A549 (cell line): Measurements from ENCODE around the gene NT5DC2. TPM values are rescaled to one million over a fixed set of nuclear protein-coding genes. Genes with fewer than 3 reads are reported as not detected.

ENCODE experiments used
- ATAC-seq, 2 experiments: fragments of 200-7000 bp in 1 of 2; fragments of >200 bp in 1 of 2; cut with Nextera tagmentation in 1 of 2; cut with Tn5 transposase in 1 of 2; 3 replicates each; pipeline versions ENCODE4 v1.8.0 to v1.9.1; 2018 to 2020; ENCODE audit warnings: mild to moderate bottlenecking in 1 of 2, moderate library complexity in 1 of 2
- CTCF ChIA-PET: fragments of 300-600 bp; sonication (Branson Sonifier 250); formaldehyde crosslinking; extraction: SDS; loops from one replicate; lab custom pipeline; 2021; ENCODE audit warnings: antibody characterized with exemption, inconsistent platforms; lab: Yijun Ruan, JAX
- POLR2A ChIA-PET: fragments of 350-600 bp; formaldehyde crosslinking; extraction: SDS; loops from one replicate; lab custom pipeline; 2021; ENCODE audit warnings: antibody characterized with exemption, inconsistent platforms; lab: Yijun Ruan, JAX
- DNase-seq, 2 experiments: peaks; one replicate each; pipeline versions ENCODE4 v3.0.0 to v3.0.0-alpha.2; 2011 to 2016; ENCODE audit warnings: low read depth in 1 of 2, low spot score in 1 of 2
- FAIRE-seq: peaks from 2 replicates; lab custom pipeline; 2011; peaks lifted over from hg19 to GRCh38; lab: Jason Lieb, UNC
- H3K27ac ChIP-seq, 2 experiments: fragments of >200 bp; sonication (Bioruptor Twin); formaldehyde crosslinking; 3 replicates each; pipeline ENCODE4 v1.5.1; 2016 to 2017
- H3K4me1 ChIP-seq: fragments of >200 bp; sonication (Bioruptor Twin); formaldehyde crosslinking; 3 replicates; pipeline ENCODE4 v1.6.1; 2016
- H3K4me2 ChIP-seq: fragments of >200 bp; sonication (Bioruptor Twin); formaldehyde crosslinking; 3 replicates; pipeline ENCODE4 v1.6.1; 2016
- H3K4me3 ChIP-seq: fragments of >200 bp; sonication (Bioruptor Twin); formaldehyde crosslinking; 3 replicates; pipeline ENCODE4 v1.5.1; 2016
- H3K9me3 ChIP-seq: fragments of >200 bp; sonication (Bioruptor Twin); formaldehyde crosslinking; 3 replicates; pipeline ENCODE4 v1.6.1; 2016
- CHD4 ChIP-seq: fragments of 200-600 bp; sonication (generic); IDR thresholded peaks from 2 replicates; pipeline ENCODE4 v1.6.1; 2016; ENCODE audit warnings: antibody characterized with exemption, mild to moderate bottlenecking, borderline replicate concordance
- FOSB ChIP-seq: fragments of 250-450 bp; sonication (Bioruptor Pico); IDR thresholded peaks from 2 replicates; pipeline ENCODE4 v1.5.0; 2020; ENCODE audit warnings: mild to moderate bottlenecking, moderate library complexity
- FOXS1 ChIP-seq: fragments of 250-450 bp; sonication (Bioruptor Pico); IDR thresholded peaks from 2 replicates; pipeline ENCODE4 v1.5.0; 2020; ENCODE audit warnings: mild to moderate bottlenecking, moderate library complexity
- HEYL ChIP-seq: fragments of 250-450 bp; sonication (Bioruptor Pico); IDR thresholded peaks from 2 replicates; pipeline ENCODE4 v1.8.0; 2021; ENCODE audit warnings: mild to moderate bottlenecking, moderate library complexity
- KDM1A ChIP-seq: fragments of 200-600 bp; sonication (generic); IDR thresholded peaks from 2 replicates; pipeline ENCODE4 v1.6.1; 2016; ENCODE audit warnings: low read depth, mild to moderate bottlenecking
- KDM5A ChIP-seq: fragments of 200-600 bp; sonication (generic); IDR thresholded peaks from 2 replicates; pipeline ENCODE4 v1.6.1; 2016; ENCODE audit warnings: antibody characterized with exemption, mild to moderate bottlenecking
- MAZ ChIP-seq: fragments of 150-350 bp; IDR thresholded peaks from 2 replicates; pipeline ENCODE4 v1.6.1; 2014; ENCODE audit warnings: antibody characterized with exemption, low read depth, low read length, borderline replicate concordance
- MYC ChIP-seq: IDR thresholded peaks from 2 replicates; pipeline ENCODE4 v1.6.1; 2012; ENCODE audit warnings: mild to moderate bottlenecking, inconsistent platforms, low read length, improper control_type of control experiment, borderline replicate concordance
- NR3C1 ChIP-seq: fragments of >200 bp; sonication (Bioruptor Twin); formaldehyde crosslinking; IDR thresholded peaks from 3 replicates; pipeline ENCODE4 v1.6.1; 2017
- PHF8 ChIP-seq: fragments of 200-600 bp; sonication (generic); IDR thresholded peaks from 2 replicates; pipeline ENCODE4 v1.6.1; 2016; ENCODE audit warnings: low read depth, mild to moderate bottlenecking, antibody characterized with exemption, moderate library complexity, borderline replicate concordance
- RARB ChIP-seq: fragments of 250-450 bp; sonication (Bioruptor Pico); IDR thresholded peaks from 2 replicates; pipeline ENCODE4 v1.8.0; 2021; ENCODE audit warnings: mild to moderate bottlenecking, moderate library complexity
- RCOR1 ChIP-seq: fragments of 150-350 bp; IDR thresholded peaks from 2 replicates; pipeline ENCODE4 v1.6.1; 2014; ENCODE audit warnings: antibody characterized with exemption, low read length, low read depth
- TFCP2L1 ChIP-seq: fragments of 250-450 bp; sonication (Bioruptor Pico); IDR thresholded peaks from 2 replicates; pipeline ENCODE4 v1.5.0; 2021; ENCODE audit warnings: mild to moderate bottlenecking
- ZFP36 ChIP-seq: fragments of 450-650 bp; IDR thresholded peaks from 2 replicates; pipeline ENCODE4 v1.6.1; 2014; ENCODE audit warnings: borderline replicate concordance; ENCODE audit not compliant: partially characterized antibody
- ZNF302 ChIP-seq: fragments of 250-450 bp; sonication (Bioruptor Pico); IDR thresholded peaks from 2 replicates; pipeline ENCODE4 v1.9.0; 2021; ENCODE audit warnings: inconsistent platforms, mild to moderate bottlenecking, moderate library complexity
- ZSCAN20 ChIP-seq: fragments of 250-450 bp; sonication (Bioruptor Pico); IDR thresholded peaks from 2 replicates; pipeline ENCODE4 v1.8.0; 2022; ENCODE audit warnings: mild to moderate bottlenecking, moderate library complexity
- WGBS: methylation state at CpG from one replicate; pipeline ENCODE4 v1.1.6; 2017; ENCODE audit errors: missing lambda C conversion rate; 5-methylcytosine and 5-hydroxymethylcytosine counted together
- polyA plus RNA-seq, 4 experiments: library from polyadenylated mRNA; depleted of rRNA in 3 of 4; stranded (reverse); fragments of >200 nt; fragmentation: RNase III in 1 of 4; extraction: RNeasy Plus Mini Kit Qiagen cat#74134 plus additional on column Dnase treatment in 1 of 4; gene quantifications; 2 replicates in 3 of 4; 3 replicates in 1 of 4; pipeline ENCODE4 v1.2.3, GENCODE V29; 2011 to 2017
- TF ChIP-seq, protein P1 (sequence below): fragments of >200 bp; sonication (Bioruptor Twin); formaldehyde crosslinking; IDR thresholded peaks from 2 replicates; pipeline ENCODE4 v1.6.1; 2016
- TF ChIP-seq, protein P2 (sequence below): fragments of 250-450 bp; sonication (Bioruptor Pico); IDR thresholded peaks from 2 replicates; pipeline ENCODE4 v1.5.0; 2021; ENCODE audit warnings: mild to moderate bottlenecking, moderate library complexity, borderline replicate concordance
- TF ChIP-seq, protein P3 (sequence below): IDR thresholded peaks from 2 replicates; pipeline ENCODE4 v1.6.1; 2012; ENCODE audit warnings: low read depth, borderline replicate concordance
- TF ChIP-seq, protein P4 (sequence below): fragments of 250-450 bp; sonication (Bioruptor Pico); IDR thresholded peaks from 2 replicates; pipeline ENCODE4 v1.5.0; 2020; ENCODE audit warnings: low read depth, mild to moderate bottlenecking, moderate library complexity
- TF ChIP-seq, protein P5 (sequence below): fragments of 200-600 bp; sonication (generic); IDR thresholded peaks from 2 replicates; pipeline ENCODE4 v1.6.1; 2016; ENCODE audit warnings: antibody characterized with exemption, mild to moderate bottlenecking, moderate library complexity

Gene NT5DC2
- polyA plus RNA-seq, 2 of the 4 experiments (the other 2 are of a cell fraction): 23.2 to 81.1 TPM

DNA sequence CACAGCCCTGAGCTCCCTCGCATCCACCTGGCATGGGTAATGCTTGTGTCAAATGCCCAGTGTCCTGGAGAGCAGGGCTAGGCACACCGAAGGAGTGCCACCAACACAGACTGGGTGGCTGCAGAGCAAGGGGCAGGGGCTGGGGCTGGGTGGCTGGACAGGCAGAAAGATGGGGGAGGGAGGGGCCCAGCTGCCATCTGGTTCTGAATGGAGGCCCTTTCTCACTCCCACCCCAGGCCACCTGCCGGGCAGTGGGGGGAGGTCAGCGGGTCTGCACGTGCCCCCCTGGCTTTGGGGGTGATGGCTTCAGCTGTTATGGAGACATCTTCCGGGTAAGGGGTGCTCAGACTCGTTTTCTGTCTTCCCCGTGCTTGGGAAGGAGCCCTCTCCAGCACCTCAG lies 21.6 kb downstream of the NT5DC2 start:
- peaks cover 8% of the 10 kb centered on the region; the same call in 2 of the 3 replicates for H3K4me1 ChIP-seq
- no peaks in the 10 kb centered on the region for H3K9me3 ChIP-seq
- DNase-seq: no peak
- ChIA-PET CTCF (interaction anchor here (2.5 kb wide), 1 partner anchor 40 kb away, joined by 8 read pairs; no protein-coding TSS in a partner anchor), POLR2A (no interaction called here)
- TF ChIP-seq ZFP36: no peak
- no peak for TF ChIP-seq FOSB (CRISPR knock-in tag)
- TF ChIP-seq MAZ: no peak
- TF ChIP-seq, protein P1, sequence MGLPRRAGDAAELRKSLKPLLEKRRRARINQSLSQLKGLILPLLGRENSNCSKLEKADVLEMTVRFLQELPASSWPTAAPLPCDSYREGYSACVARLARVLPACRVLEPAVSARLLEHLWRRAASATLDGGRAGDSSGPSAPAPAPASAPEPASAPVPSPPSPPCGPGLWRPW: no peak
- no peak for TF ChIP-seq NR3C1
- TF ChIP-seq FOXS1 (CRISPR knock-in tag): no peak
- no peak for TF ChIP-seq CHD4
- no peak overlapping the region for H3K27ac ChIP-seq
- FAIRE-seq: no peak
- no peak overlapping the region for H3K4me3 ChIP-seq
- ATAC-seq: no peak
- WGBS: 20% methylated on average over 3 of the region's 8 CpGs
- no peak overlapping the region for H3K4me2 ChIP-seq

DNA sequence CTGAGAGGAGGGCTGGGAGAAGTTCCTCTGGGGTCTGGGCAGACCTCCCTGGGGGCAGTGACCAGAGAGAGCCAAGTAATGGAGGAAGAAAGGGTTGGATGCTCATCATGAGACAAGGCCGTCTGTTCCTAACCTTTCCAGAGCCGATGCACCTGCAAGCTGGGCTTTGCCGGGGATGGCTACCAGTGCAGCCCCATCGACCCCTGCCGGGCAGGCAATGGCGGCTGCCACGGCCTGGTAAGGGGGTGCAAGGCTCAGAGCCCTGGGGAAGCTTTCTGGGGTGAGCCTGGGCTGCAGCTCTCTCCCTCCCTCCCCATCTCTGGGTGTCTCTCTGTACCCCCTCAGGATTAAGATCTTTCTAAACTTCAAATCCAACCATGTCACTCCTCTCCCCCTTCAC lies 22.1 kb downstream of the NT5DC2 start:
- DNase-seq: no peak
- ATAC-seq: no peak
- POLR2A ChIA-PET: no interaction called here
- Histone ChIP-seq H3K4me2 (no peak overlapping the region), H3K4me1 (peaks cover 13% of the 10 kb centered on the region; the same call in 2 of the 3 replicates), H3K4me3 (no peak overlapping the region), H3K9me3 (no peaks in the 10 kb centered on the region), H3K27ac (no peak overlapping the region)
- CTCF ChIA-PET: interaction anchor here (1.2 to 2.5 kb wide), 2 partner anchors 29 to 40 kb away, joined by 3 to 8 read pairs; no protein-coding TSS in a partner anchor
- TF ChIP-seq RARB (CRISPR knock-in tag): no peak
- TF ChIP-seq, protein P2, sequence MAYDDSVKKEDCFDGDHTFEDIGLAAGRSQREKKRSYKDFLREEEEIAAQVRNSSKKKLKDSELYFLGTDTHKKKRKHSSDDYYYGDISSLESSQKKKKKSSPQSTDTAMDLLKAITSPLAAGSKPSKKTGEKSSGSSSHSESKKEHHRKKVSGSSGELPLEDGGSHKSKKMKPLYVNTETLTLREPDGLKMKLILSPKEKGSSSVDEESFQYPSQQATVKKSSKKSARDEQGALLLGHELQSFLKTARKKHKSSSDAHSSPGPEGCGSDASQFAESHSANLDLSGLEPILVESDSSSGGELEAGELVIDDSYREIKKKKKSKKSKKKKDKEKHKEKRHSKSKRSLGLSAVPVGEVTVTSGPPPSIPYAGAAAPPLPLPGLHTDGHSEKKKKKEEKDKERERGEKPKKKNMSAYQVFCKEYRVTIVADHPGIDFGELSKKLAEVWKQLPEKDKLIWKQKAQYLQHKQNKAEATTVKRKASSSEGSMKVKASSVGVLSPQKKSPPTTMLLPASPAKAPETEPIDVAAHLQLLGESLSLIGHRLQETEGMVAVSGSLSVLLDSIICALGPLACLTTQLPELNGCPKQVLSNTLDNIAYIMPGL: no peak
- TF ChIP-seq NR3C1: no peak
- no peak for TF ChIP-seq KDM5A
- TF ChIP-seq FOSB (CRISPR knock-in tag): no peak
- no peak for TF ChIP-seq RCOR1
- no peak for TF ChIP-seq TFCP2L1 (CRISPR knock-in tag)
- no peak for TF ChIP-seq MYC
- TF ChIP-seq HEYL (CRISPR knock-in tag): no peak
- TF ChIP-seq, protein P3, sequence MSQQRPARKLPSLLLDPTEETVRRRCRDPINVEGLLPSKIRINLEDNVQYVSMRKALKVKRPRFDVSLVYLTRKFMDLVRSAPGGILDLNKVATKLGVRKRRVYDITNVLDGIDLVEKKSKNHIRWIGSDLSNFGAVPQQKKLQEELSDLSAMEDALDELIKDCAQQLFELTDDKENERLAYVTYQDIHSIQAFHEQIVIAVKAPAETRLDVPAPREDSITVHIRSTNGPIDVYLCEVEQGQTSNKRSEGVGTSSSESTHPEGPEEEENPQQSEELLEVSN: no peak
- no peak for TF ChIP-seq PHF8
- TF ChIP-seq, protein P4, sequence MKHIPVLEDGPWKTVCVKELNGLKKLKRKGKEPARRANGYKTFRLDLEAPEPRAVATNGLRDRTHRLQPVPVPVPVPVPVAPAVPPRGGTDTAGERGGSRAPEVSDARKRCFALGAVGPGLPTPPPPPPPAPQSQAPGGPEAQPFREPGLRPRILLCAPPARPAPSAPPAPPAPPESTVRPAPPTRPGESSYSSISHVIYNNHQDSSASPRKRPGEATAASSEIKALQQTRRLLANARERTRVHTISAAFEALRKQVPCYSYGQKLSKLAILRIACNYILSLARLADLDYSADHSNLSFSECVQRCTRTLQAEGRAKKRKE: no peak
- no peak for TF ChIP-seq KDM1A
- TF ChIP-seq, protein P5, sequence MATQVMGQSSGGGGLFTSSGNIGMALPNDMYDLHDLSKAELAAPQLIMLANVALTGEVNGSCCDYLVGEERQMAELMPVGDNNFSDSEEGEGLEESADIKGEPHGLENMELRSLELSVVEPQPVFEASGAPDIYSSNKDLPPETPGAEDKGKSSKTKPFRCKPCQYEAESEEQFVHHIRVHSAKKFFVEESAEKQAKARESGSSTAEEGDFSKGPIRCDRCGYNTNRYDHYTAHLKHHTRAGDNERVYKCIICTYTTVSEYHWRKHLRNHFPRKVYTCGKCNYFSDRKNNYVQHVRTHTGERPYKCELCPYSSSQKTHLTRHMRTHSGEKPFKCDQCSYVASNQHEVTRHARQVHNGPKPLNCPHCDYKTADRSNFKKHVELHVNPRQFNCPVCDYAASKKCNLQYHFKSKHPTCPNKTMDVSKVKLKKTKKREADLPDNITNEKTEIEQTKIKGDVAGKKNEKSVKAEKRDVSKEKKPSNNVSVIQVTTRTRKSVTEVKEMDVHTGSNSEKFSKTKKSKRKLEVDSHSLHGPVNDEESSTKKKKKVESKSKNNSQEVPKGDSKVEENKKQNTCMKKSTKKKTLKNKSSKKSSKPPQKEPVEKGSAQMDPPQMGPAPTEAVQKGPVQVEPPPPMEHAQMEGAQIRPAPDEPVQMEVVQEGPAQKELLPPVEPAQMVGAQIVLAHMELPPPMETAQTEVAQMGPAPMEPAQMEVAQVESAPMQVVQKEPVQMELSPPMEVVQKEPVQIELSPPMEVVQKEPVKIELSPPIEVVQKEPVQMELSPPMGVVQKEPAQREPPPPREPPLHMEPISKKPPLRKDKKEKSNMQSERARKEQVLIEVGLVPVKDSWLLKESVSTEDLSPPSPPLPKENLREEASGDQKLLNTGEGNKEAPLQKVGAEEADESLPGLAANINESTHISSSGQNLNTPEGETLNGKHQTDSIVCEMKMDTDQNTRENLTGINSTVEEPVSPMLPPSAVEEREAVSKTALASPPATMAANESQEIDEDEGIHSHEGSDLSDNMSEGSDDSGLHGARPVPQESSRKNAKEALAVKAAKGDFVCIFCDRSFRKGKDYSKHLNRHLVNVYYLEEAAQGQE: no peak
- TF ChIP-seq ZSCAN20 (CRISPR knock-in tag): no peak
- no peak for TF ChIP-seq ZNF302 (CRISPR knock-in tag)
- FAIRE-seq: no peak
- 49% methylated on average over 4 of the region's 7 CpGs for WGBS
